Keratinocyte (primary cell): ENCODE results near the gene TTC9B.

Source experiments
- CTCF ChIP-seq, 3 experiments: IDR thresholded peaks in 1 of 3; conservative IDR thresholded peaks in 1 of 3; optimal IDR thresholded peaks in 1 of 3; 2 replicates in 2 of 3; 3 replicates in 1 of 3; pipeline versions ENCODE3 to v1.5.1; 2011; ENCODE audit warnings: low read length in 3 of 3, mild to moderate bottlenecking in 3 of 3, moderate library complexity in 2 of 3, control low read depth in 1 of 3, inconsistent platforms in 1 of 3; ENCODE audit not compliant: insufficient read depth in 2 of 3; ENCODE audit errors: extremely low read depth in 1 of 3
- EZH2 ChIP-seq: IDR thresholded peaks from one replicate; pipeline ENCODE4 v1.6.1; 2012; ENCODE audit warnings: inconsistent platforms, mild to moderate bottlenecking, low read length, moderate library complexity

- TF ChIP-seq CTCF (optimal IDR thresholded peaks at IDR 0.05 in 1 of 3, IDR thresholded peaks at IDR 0.05 in 1 of 3, conservative IDR thresholded peaks at IDR 0.05 in 1 of 3; ENCODE audit: extremely low read depth in 1 of 3, insufficient read depth in 2 of 3, low read length in 3 of 3) (no peak), EZH2 (no peak)
Measured at GRCh38 chr19:40177286-40178070, 40.7 kb downstream of the TTC9B start.
